Keratinocyte (primary cell): Measurements from ENCODE around the gene ARID3B. TPM values are rescaled to one million over a fixed set of nuclear protein-coding genes. Genes with fewer than 3 reads are reported as not detected.

Experiments
- DNase-seq: peaks from one replicate; pipeline ENCODE4 v3.0.0-alpha.2; 2011; ENCODE audit warnings: low read depth, missing footprints, low spot score
- FAIRE-seq: peaks from 2 replicates; lab custom pipeline; 2011; peaks lifted over from hg19 to GRCh38; lab: Jason Lieb, UNC
- H2AFZ ChIP-seq: 2 replicates; pipeline ENCODE4 v1.6.0; 2012; ENCODE audit warnings: low read length, control low read depth, inconsistent platforms; ENCODE audit not compliant: control insufficient read depth
- H3K27ac ChIP-seq: 2 replicates; pipeline ENCODE4 v1.5.1; 2011; ENCODE audit warnings: low read length; ENCODE audit not compliant: control insufficient read depth, insufficient read depth
- H3K27me3 ChIP-seq: 3 replicates; pipeline ENCODE4 v1.6.0; 2011; ENCODE audit warnings: low read length; ENCODE audit not compliant: control insufficient read depth, insufficient read depth; ENCODE audit errors: extremely low read depth
- H3K36me3 ChIP-seq, 2 experiments: 2 replicates in 1 of 2; 3 replicates in 1 of 2; pipeline ENCODE4 v1.5.1; 2011; ENCODE audit warnings: low read length in 2 of 2, mild to moderate bottlenecking in 1 of 2; ENCODE audit not compliant: control insufficient read depth in 2 of 2, insufficient read depth in 2 of 2; ENCODE audit errors: extremely low read depth in 1 of 2
- H3K4me1 ChIP-seq: 3 replicates; pipeline ENCODE4 v1.5.1; 2011; ENCODE audit warnings: low read length; ENCODE audit not compliant: control insufficient read depth, insufficient read depth; ENCODE audit errors: extremely low read depth
- H3K4me2 ChIP-seq: 3 replicates; pipeline ENCODE4 v1.6.0; 2011; ENCODE audit warnings: low read depth, low read length; ENCODE audit not compliant: control insufficient read depth, insufficient read depth; ENCODE audit errors: extremely low read depth
- H3K4me3 ChIP-seq, 3 experiments: fragments of 200-600 bp in 1 of 3; sonication (generic) in 1 of 3; 2 replicates in 2 of 3; 3 replicates in 1 of 3; pipeline ENCODE4 v1.5.1; 2011 to 2016; ENCODE audit warnings: low read length in 3 of 3, mild to moderate bottlenecking in 3 of 3, control low read depth in 2 of 3, inconsistent platforms in 1 of 3, low read depth in 1 of 3, mixed read lengths in 1 of 3, mixed run types in 1 of 3, moderate library complexity in 1 of 3; ENCODE audit not compliant: control insufficient read depth in 2 of 3, insufficient read depth in 2 of 3; ENCODE audit errors: extremely low read depth in 1 of 3
- H3K79me2 ChIP-seq: 2 replicates; pipeline ENCODE4 v1.6.0; 2012; ENCODE audit warnings: low read length; ENCODE audit not compliant: control insufficient read depth, insufficient read depth
- H3K9ac ChIP-seq: 3 replicates; pipeline ENCODE4 v1.6.0; 2011; ENCODE audit warnings: low read length; ENCODE audit not compliant: control insufficient read depth, insufficient read depth; ENCODE audit errors: extremely low read depth
- H3K9me1 ChIP-seq: 3 replicates; pipeline ENCODE4 v1.6.0; 2011; ENCODE audit warnings: low read length; ENCODE audit not compliant: control insufficient read depth, insufficient read depth; ENCODE audit errors: extremely low read depth
- H3K9me3 ChIP-seq: 2 replicates; pipeline ENCODE4 v1.5.1; 2012; ENCODE audit warnings: low read depth, low read length; ENCODE audit not compliant: control insufficient read depth
- H4K20me1 ChIP-seq: 3 replicates; pipeline ENCODE4 v1.6.0; 2011; ENCODE audit warnings: low read length; ENCODE audit not compliant: control insufficient read depth, insufficient read depth; ENCODE audit errors: extremely low read depth
- CTCF ChIP-seq, 3 experiments: IDR thresholded peaks in 1 of 3; conservative IDR thresholded peaks in 1 of 3; optimal IDR thresholded peaks in 1 of 3; 2 replicates in 2 of 3; 3 replicates in 1 of 3; pipeline versions ENCODE3 to v1.5.1; 2011; ENCODE audit warnings: low read length in 3 of 3, mild to moderate bottlenecking in 3 of 3, moderate library complexity in 2 of 3, control low read depth in 1 of 3, inconsistent platforms in 1 of 3; ENCODE audit not compliant: insufficient read depth in 2 of 3; ENCODE audit errors: extremely low read depth in 1 of 3
- EZH2 ChIP-seq: IDR thresholded peaks from one replicate; pipeline ENCODE4 v1.6.1; 2012; ENCODE audit warnings: inconsistent platforms, mild to moderate bottlenecking, low read length, moderate library complexity
- dilution Hi-C: fragments of 300-500 bp; cut with MboI; formaldehyde crosslinking; loops from one replicate; pipeline ENCODE4 v1.7.0; 2020; ENCODE audit warnings: low sequenced_read_pairs; ENCODE audit not compliant: extremely low pct_ligation_motif_present
- polyA plus RNA-seq, 5 experiments: library from polyadenylated mRNA; depleted of rRNA in 3 of 5; stranded (reverse) in 3 of 5; stranded (forward) in 1 of 5; unstranded in 1 of 5; fragments of >200 nt; gene quantifications; 1 replicate in 1 of 5; 2 replicates in 3 of 5; 3 replicates in 1 of 5; pipeline versions ENCODE4 v1.2.1 to v1.2.3, GENCODE V29; 2011 to 2012; ENCODE audit warnings: missing spikeins in 2 of 5, low read depth in 1 of 5, low replicate concordance in 1 of 5

ARID3B gene
- polyA plus RNA-seq, 1 donor (not counting 4 experiments of a cell fraction or from before 2014, with no cell fraction given), result 3.6 TPM

GRCh38 chr15:74630284-74631086, 89.5 kb downstream of the ARID3B start:
- Histone ChIP-seq H3K4me3 (no peak overlapping the region), H3K27ac (no peak overlapping the region), H3K9ac (no peak overlapping the region), H3K4me2 (no peak overlapping the region), H3K27me3 (no peaks in the 10 kb centered on the region), H3K36me3 (peaks cover 51 to 74% of the 10 kb centered on the region in 2 experiments), H4K20me1 (peaks cover 8% of the 10 kb centered on the region), H3K9me1 (no peaks in the 10 kb centered on the region), H2AFZ (no peak overlapping the region), H3K4me1 (no peaks in the 10 kb centered on the region), H3K79me2 (no peaks in the 10 kb centered on the region), H3K9me3 (no peaks in the 10 kb centered on the region)
- no peak for FAIRE-seq
- DNase-seq, result no peak
- TF ChIP-seq CTCF (optimal IDR thresholded peaks at IDR 0.05 in 1 of 3, IDR thresholded peaks at IDR 0.05 in 1 of 3, conservative IDR thresholded peaks at IDR 0.05 in 1 of 3; ENCODE audit: extremely low read depth in 1 of 3, insufficient read depth in 2 of 3, low read length in 3 of 3) (no peak), EZH2 (no peak)
- dilution Hi-C loops, result no loop called here

GRCh38 chr15:74631087-74631385, 90.0 kb downstream of the ARID3B start:
- H4K20me1 ChIP-seq, result peaks cover 8% of the 10 kb centered on the region
- H3K9me3 ChIP-seq, result no peaks in the 10 kb centered on the region
- no peak overlapping the region for H3K27ac ChIP-seq
- no peaks in the 10 kb centered on the region for H3K79me2 ChIP-seq
- H3K27me3 ChIP-seq, result no peaks in the 10 kb centered on the region
- no peak overlapping the region for H3K4me2 ChIP-seq
- H3K9me1 ChIP-seq, result no peaks in the 10 kb centered on the region
- no peak overlapping the region for H3K9ac ChIP-seq
- FAIRE-seq (no peak), DNase-seq (no peak)
- no peak for TF ChIP-seq EZH2
- no peak for TF ChIP-seq CTCF (optimal IDR thresholded peaks at IDR 0.05 in 1 of 3, IDR thresholded peaks at IDR 0.05 in 1 of 3, conservative IDR thresholded peaks at IDR 0.05 in 1 of 3; ENCODE audit: extremely low read depth in 1 of 3, insufficient read depth in 2 of 3, low read length in 3 of 3)
- H3K36me3 ChIP-seq, result peaks cover 50 to 73% of the 10 kb centered on the region in 2 experiments
- H2AFZ ChIP-seq, result no peak overlapping the region
- H3K4me1 ChIP-seq, result no peaks in the 10 kb centered on the region
- H3K4me3 ChIP-seq, result no peak overlapping the region
- dilution Hi-C loops, result no loop called here
